ENCODE results near the gene CACNG4.
A peak's percentile ranks its signal among the peaks of the same experiment; 100 is the strongest.

CACNG4 gene

DNA sequence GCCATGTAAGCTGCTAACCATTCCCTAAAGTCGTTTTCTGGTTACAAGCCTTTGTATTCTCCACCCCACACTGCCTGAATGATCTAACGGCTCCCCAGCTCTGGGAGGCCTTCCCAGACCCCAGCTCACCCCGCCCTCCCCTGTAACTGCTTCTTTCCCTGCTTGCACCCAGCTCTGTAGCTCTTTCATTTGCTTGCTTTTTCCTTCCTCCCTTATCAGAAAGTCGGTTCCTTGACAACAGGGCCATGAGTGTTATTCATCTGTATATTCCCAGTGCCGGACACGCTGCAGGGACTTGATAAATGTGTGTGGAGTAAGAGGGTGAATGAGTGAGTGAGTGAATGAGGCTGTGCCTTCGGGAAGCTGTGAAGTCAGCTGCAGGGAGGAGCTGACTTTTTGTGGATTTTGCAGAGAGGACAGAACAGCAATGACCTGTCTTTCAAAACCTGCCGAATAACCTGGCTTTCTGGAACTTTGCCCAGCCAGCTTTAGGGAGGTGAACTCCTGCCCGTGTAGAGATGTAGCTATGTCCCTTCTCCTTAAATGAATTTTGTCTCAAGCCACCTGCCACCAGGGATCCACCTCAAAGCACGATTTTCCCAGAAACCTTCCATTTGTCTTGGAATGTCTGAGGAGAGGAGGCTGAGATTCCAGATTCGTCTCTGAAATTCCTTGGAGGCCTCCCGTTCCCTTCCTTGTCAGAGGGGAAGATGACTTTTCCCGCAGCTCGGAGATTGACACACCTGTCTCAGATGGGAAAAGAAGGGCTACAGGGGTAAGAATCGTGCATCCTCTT is 20.0 kb upstream of the CACNG4 start:
- DNase-seq (ENCODE audit: low spot score): no peak

- DNase-seq (ENCODE audit: low spot score): no peak
These were observed 19.2 kb upstream of the CACNG4 start for GRCh38 chr17:66945147-66945835.

- DNase-seq (ENCODE audit: low spot score): no peak
These were observed 18.3 kb upstream of the CACNG4 start for GRCh38 chr17:66946251-66946650.

DNA sequence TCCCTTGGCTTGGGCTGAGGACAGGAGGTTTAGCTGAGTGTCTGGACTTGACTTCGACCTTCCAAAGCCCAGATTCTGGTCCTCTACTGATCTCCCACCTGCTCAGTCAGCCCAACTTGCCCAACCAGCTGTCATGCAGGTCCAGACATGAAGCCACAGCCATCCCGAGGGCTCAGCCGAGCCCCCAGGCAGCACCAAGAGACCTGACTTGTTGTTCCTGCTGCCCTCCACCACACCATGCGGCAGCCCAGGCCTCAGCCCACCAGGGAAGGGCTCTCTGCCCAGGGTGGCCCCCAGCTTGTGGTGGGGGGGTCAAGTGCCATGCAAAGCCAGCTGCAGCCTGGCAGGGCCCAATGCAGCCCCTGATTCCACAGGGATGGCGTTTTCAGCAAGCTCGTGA is 17.2 kb upstream of the CACNG4 start:
- no peak for DNase-seq (ENCODE audit: low spot score)

GRCh38 chr17:66948061-66948750 is 16.3 kb upstream of the CACNG4 start:
- DNase-seq (ENCODE audit: low spot score): no peak

GRCh38 chr17:66949501-66949900 is 15.0 kb upstream of the CACNG4 start:
- DNase-seq (ENCODE audit: low spot score): no peak

DNA sequence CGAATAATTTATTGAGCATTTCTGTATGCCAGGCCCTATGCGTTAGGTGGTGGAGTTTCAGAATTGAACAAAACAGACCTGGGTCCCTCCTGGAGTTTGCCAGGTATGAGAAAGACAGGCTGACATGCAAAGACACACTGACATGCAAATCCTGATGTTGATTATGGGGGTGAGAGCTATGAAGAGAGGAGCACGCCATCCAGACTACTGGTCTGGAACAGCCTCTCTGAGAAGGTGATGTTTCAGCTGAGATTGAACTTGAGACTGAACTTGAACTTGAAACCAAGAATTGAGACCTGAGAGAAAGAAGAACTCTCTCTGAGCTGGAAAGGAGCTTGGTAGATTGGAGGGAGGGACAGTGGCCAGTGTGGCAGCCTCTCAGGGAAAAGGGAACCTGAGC is 14.2 kb upstream of the CACNG4 start:
- DNase-seq (ENCODE audit: low spot score): no peak

DNA sequence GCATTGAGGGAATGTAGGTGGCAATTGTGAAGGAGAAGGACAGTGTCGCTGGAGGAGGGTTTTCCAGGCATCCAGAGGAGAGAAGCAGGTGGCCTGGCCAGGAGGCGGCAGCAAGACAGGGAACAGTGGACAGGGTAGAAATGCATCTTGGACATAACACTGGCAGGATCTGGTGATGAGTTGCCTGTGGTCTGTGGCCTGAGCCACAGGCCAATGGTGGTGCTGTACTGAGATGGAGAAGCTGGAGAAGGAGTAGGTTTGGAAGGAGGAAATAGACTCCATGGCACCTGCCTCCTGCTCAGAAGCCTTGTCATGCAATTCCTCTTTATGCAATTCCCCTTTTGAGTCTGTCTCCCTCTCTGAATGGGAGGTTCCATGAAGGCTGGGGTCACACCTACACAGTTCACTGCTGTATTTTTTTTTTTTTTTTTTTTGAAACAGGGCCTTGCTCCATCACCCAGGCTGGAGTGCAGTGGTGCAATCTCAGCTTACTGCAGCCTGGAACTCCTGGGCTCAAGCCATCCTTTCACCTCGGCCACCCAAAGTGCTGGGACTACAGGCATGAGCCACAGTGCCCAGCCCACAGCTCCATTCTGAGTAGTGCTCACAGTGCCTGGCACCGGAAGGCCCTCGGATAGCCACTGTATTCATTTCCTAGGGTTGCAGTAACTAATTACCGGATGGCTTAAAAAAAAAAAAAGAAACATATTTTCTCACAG is 13.5 kb upstream of the CACNG4 start:
- DNase-seq (ENCODE audit: low spot score): no peak

- DNase-seq (ENCODE audit: low spot score): no peak
These were observed 12.9 kb upstream of the CACNG4 start for GRCh38 chr17:66951605-66951953.

- peak; percentile 64 for DNase-seq (ENCODE audit: low spot score)
These were observed 12.4 kb upstream of the CACNG4 start for GRCh38 chr17:66952031-66952524.

- no peak for DNase-seq (ENCODE audit: low spot score)
These were observed 11.6 kb upstream of the CACNG4 start for GRCh38 chr17:66952681-66953629.

GRCh38 chr17:66953630-66954020 is 10.9 kb upstream of the CACNG4 start:
- DNase-seq (ENCODE audit: low spot score): no peak

DNA sequence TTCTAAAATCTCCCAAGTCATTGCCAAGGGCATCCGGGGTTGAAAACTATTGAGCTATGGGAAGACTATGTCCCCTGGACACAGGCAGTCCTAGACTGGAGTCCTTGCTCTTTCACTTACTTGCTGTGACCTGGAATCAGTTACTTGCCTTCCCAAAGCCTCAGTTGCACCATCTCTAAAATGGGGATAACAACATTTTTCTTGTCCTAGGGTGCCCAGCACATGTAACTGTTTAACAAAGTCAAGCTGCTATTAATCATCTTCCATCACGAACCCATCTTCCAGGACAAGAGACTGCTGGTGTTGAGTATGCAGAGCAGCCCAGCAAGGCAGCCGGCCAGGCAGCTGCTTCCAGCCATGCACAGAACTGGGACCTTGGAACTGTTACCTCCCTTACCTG is 9.9 kb upstream of the CACNG4 start:
- no peak for DNase-seq (ENCODE audit: low spot score)

- no peak for DNase-seq (ENCODE audit: low spot score)
These were observed 8.7 kb upstream of the CACNG4 start for GRCh38 chr17:66955821-66956220.

DNA sequence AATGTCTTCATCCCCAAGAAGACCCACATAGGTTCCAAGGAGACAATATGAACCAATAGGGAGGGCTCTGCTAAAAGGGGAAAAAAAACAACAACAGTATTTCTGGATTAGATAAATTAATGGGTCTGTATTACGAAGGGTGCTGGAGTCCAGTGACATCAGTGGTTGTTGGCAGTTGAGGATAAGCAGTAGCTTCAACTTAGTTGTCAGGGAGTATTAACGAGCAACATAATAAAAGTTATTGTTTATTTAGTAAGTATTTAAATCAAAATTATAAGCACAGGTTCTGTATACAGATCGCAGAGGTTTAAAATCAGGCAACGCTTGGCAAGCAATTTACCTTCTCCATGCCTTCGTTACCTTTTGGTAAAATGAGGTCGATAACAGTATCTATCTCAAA is 7.6 kb upstream of the CACNG4 start:
- no peak for DNase-seq (ENCODE audit: low spot score)

DNA sequence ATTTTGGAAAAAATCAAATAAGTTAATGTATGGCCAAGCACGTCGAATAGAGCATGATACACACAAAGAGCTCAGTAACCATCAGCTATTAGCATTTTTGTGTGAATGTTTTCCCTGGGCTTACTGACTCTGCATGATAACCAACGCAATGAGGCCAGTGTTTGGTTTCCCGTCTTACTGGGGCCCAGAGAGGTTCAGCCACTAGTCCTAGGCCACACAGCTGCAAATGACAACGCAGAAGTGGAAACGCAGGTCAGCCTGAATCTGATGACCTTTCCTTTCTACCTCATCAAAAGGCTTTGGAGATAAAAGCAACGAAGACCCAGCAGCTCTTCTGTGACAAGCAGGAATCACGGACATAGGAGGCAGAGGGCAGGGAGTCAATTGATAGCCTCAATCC is 7.2 kb upstream of the CACNG4 start:
- DNase-seq (ENCODE audit: low spot score): no peak

DNA sequence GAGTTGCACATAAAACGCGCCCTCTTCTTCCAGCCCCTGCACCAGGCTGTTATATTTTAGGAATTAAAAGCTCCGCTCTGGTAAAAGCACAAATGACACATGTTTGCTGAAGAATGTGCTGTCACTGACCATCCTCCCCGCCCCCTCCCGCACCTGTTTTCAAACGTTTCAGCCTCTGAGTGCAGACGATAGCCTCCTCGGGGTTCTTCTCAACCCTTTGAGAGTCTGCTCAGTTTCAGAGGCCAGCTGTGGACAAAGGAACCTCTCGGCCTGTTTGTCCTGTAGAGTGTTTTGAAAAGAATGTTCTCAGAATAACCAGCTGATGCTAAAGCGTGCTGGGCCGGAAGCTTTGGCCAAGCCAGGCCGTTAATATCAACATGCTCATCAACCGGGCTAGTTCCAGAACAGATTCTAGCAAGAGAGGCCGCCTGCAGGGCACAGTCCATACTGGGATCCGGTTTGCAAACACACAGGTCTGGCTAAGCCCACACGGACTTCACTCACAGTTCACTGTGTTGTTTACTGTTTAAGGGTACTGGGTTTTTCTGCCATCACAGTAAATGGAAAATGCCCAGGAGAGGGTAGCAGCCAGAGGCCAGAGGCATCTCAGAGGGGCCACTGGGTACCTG is 6.4 kb upstream of the CACNG4 start:
- DNase-seq (ENCODE audit: low spot score): no peak

DNA sequence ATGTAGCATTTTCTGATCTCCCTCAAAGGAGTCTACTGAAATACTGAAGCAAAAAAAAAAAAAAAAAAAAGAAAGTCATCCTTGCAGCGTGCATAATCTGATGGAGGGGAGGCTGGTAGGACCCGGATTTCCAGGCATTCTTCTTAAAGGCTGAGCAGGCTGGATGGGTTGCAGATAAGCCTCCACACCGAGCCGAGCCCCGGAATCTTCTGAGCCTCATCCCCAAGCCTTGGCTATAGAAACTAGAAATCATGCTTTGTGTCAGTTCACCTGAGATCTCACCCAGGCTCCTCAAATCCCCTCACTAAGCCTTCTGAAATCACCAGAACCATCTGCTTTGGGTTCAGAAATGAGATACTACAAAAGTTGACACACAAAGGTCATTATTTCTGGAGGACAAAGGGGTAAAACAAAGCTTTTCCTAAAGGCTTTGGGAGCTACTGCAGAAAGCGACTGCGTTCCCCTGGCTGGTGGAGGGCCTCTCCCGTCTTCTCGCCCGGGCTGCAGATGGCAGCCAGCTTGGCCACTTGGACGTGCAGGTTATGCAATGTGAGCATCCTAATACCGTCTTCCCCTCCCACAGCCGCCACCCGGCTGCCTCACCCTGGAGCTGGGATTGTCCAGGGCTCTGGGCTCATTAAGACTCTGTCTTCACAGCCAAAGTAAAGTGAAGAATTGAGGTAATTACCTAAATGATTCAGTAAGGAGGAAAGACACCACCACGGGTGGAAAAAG is 4.7 kb upstream of the CACNG4 start:
- DNase-seq (ENCODE audit: low spot score): no peak

DNA sequence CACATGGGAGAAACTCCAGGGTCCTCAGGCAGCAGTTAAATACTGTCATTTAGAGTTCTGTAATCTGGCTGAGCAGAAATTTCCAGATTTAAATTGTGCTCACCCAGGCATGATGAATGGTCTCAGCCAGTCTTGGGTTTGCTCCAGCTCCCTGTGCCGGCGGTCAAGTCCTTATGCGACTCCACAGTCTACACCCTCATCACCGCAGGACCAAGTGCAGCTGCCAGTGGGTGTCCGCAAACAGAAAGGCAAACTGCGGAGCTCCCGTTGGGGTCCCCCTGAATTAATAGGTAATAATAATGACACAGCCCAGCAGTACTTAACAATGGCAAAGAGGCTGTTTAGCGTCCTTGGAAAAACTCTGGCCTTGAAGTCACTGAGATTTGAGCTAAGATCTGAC is 3.9 kb upstream of the CACNG4 start:
- DNase-seq (ENCODE audit: low spot score): no peak

DNA sequence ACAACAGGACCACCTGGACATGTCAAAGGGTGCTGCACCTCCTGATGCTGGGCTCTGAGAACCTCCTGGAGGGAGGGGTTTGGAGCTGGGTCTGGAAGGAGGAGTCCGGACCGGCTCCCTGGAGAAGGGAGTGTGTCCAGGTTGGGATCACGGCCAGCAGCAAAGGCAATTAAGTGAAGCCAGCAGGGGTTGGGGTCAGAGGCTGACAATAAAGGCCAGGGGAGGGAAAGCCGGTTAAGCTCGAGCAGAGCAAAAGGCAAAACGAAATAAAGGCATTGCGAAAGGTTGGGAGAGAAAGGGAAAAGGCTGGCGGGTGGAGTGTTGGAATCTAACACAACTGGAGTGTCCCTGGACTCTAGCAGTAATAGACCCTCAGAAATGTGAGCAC is 992 bp upstream of the CACNG4 start:
- no peak for DNase-seq (ENCODE audit: low spot score)

All from hepatic stellate cell (primary cell).